K562 (cell line): ENCODE measurements around the gene ZNF195. TPM values are rescaled to one million over a fixed set of nuclear protein-coding genes. Genes with fewer than 3 reads are reported as not detected.
"Not testable (repeated sequence)": the region's sequence is repeated elsewhere in the genome, so short reads cannot be mapped to it uniquely, and the experiment has no call there.

Source experiments
- ATAC-seq: fragments of 200-7000 bp; cut with Tn5 transposase; 3 replicates; pipeline ENCODE4 v1.9.1; 2020; ENCODE audit warnings: moderate library complexity
- BruUV-seq: library from RNA; stranded (reverse); fragments of 400-500 nt; replicated peaks from 2 replicates; lab custom pipeline; 2021; lab: Mats Ljungman, UMichigan
- CTCF ChIA-PET: fragments of 300-600 bp; formaldehyde crosslinking; extraction: SDS; loops from one replicate; lab custom pipeline; 2021; ENCODE audit warnings: low intra/inter-chr PET ratio; lab: Yijun Ruan, JAX
- POLR2A ChIA-PET: fragments of 300-600, 350-650 bp; sonication (Branson Sonifier 250); formaldehyde crosslinking; extraction: SDS; loops from one replicate; lab custom pipeline; 2021; ENCODE audit warnings: antibody characterized with exemption, inconsistent platforms; lab: Yijun Ruan, JAX
- DNase-seq, 4 experiments: peaks; one replicate each; pipeline versions ENCODE4 v3.0.0 to v3.0.0-alpha.2; 2011 to 2018; ENCODE audit warnings: low spot score in 3 of 4, mixed read lengths in 3 of 4; ENCODE audit errors: extremely low read depth in 1 of 4
- FAIRE-seq: peaks from 2 replicates; lab custom pipeline; 2011; peaks lifted over from hg19 to GRCh38; lab: Jason Lieb, UNC
- H2AFZ ChIP-seq: 2 replicates; pipeline ENCODE4 v1.6.0; 2011; ENCODE audit warnings: low read depth, low read length, control low read depth, inconsistent platforms
- H3K27ac ChIP-seq: fragments of 200-600 bp; 3 replicates; pipeline ENCODE4 v1.8.0; 2011; ENCODE audit warnings: low read depth, mild to moderate bottlenecking, control low read depth, inconsistent platforms, low read length, moderate library complexity, mixed read lengths; ENCODE audit errors: extremely low read depth
- H3K27me3 ChIP-seq, 2 experiments: fragments of 300-600 bp in 1 of 2; 2 replicates in 1 of 2; 3 replicates in 1 of 2; pipeline versions ENCODE4 v1.6.0 to v1.8.0; 2011; ENCODE audit warnings: inconsistent platforms in 2 of 2, low read length in 2 of 2, mild to moderate bottlenecking in 1 of 2, mixed read lengths in 1 of 2, moderate library complexity in 1 of 2; ENCODE audit not compliant: control insufficient read depth in 2 of 2, insufficient read depth in 2 of 2
- H3K36me3 ChIP-seq: fragments of 300-600 bp; 3 replicates; pipeline ENCODE4 v1.8.0; 2011; ENCODE audit warnings: mild to moderate bottlenecking, low read length, inconsistent platforms; ENCODE audit not compliant: control insufficient read depth, insufficient read depth
- H3K4me1 ChIP-seq, 2 experiments: fragments of 200-600 bp in 1 of 2; replicated peaks in 1 of 2; 2 replicates in 1 of 2; 3 replicates in 1 of 2; pipeline versions ENCODE4 v1.5.1 to v1.8.0; 2011; ENCODE audit warnings: inconsistent platforms in 2 of 2, low read length in 2 of 2, mild to moderate bottlenecking in 1 of 2, mixed read lengths in 1 of 2, moderate library complexity in 1 of 2; ENCODE audit not compliant: control insufficient read depth in 2 of 2, insufficient read depth in 2 of 2
- H3K4me2 ChIP-seq: 2 replicates; pipeline ENCODE4 v1.6.1; 2011; ENCODE audit warnings: low read length, control low read depth, inconsistent platforms, mixed read lengths; ENCODE audit not compliant: insufficient read depth
- H3K4me3 ChIP-seq: fragments of 200-600 bp; sonication (generic), shearing (Covaris generic); 2 replicates; pipeline ENCODE4 v1.5.1; 2016; ENCODE audit warnings: control low read depth, inconsistent platforms
- H3K79me2 ChIP-seq: fragments of 200-600 bp; 3 replicates; pipeline ENCODE4 v1.8.0; 2011; ENCODE audit warnings: low read length, inconsistent platforms; ENCODE audit not compliant: control insufficient read depth, insufficient read depth
- H3K9ac ChIP-seq, 2 experiments: 2 replicates each; pipeline versions ENCODE4 v1.6.0 to v1.6.1; 2011; ENCODE audit warnings: low read depth in 2 of 2, low read length in 2 of 2, control low read depth in 1 of 2, inconsistent platforms in 1 of 2, mild to moderate bottlenecking in 1 of 2, mixed read lengths in 1 of 2; ENCODE audit not compliant: insufficient read depth in 1 of 2
- H3K9me1 ChIP-seq: one replicate; pipeline ENCODE4 v1.6.0; 2011; ENCODE audit warnings: inconsistent platforms, mild to moderate bottlenecking, low read length, moderate library complexity; ENCODE audit not compliant: control insufficient read depth, insufficient read depth
- H3K9me3 ChIP-seq: replicated peaks from 2 replicates; pipeline ENCODE4 v1.5.1; 2011; ENCODE audit warnings: low read depth, low read length, inconsistent platforms; ENCODE audit not compliant: control insufficient read depth, insufficient read depth
- H4K20me1 ChIP-seq: replicated peaks from 2 replicates; pipeline ENCODE4 v1.6.1; 2011; ENCODE audit warnings: low read length, inconsistent platforms, mixed read lengths; ENCODE audit not compliant: control insufficient read depth, insufficient read depth
- CBFA2T2 ChIP-seq: fragments of 450-650 bp; conservative IDR thresholded peaks from 2 replicates; pipeline ENCODE4 v1.6.1; 2017; ENCODE audit warnings: mild to moderate bottlenecking
- CBFA2T3 ChIP-seq: fragments of 450-650 bp; IDR thresholded peaks from 2 replicates; pipeline ENCODE4 v1.6.1; 2017
- DPF2 ChIP-seq: fragments of 450-650 bp; IDR thresholded peaks from 2 replicates; pipeline ENCODE4 v1.6.1; 2016
- GATA2 ChIP-seq: sonication (generic); formaldehyde crosslinking; IDR thresholded peaks from 2 replicates; pipeline ENCODE4 v1.4.0; 2020; ENCODE audit warnings: mild to moderate bottlenecking, missing genetic modification reagents
- KLF16 ChIP-seq: IDR thresholded peaks from 2 replicates; pipeline ENCODE4 v1.6.1; 2016; ENCODE audit warnings: antibody characterized with exemption
- L3MBTL2 ChIP-seq: fragments of 450-650 bp; IDR thresholded peaks from 2 replicates; pipeline ENCODE4 v1.6.1; 2016; ENCODE audit warnings: mild to moderate bottlenecking, moderate library complexity
- MGA ChIP-seq: fragments of 450-650 bp; IDR thresholded peaks from 2 replicates; pipeline ENCODE4 v1.6.1; 2016; ENCODE audit warnings: mild to moderate bottlenecking, moderate library complexity
- MNT ChIP-seq, 2 experiments: fragments of 450-650 bp; conservative IDR thresholded peaks; 2 replicates each; pipeline ENCODE4 v1.6.1; 2017; ENCODE audit warnings: mild to moderate bottlenecking in 2 of 2, moderate library complexity in 2 of 2
- TCF3 ChIP-seq: sonication (generic); formaldehyde crosslinking; IDR thresholded peaks from 2 replicates; pipeline ENCODE4 v1.4.0; 2020; ENCODE audit warnings: mild to moderate bottlenecking, missing genetic modification reagents
- WGBS: fragments of 100-300 bp; shearing (Covaris generic); methylation state at CpG from one replicate; pipeline ENCODE4 v1.1.6; 2016; ENCODE audit warnings: low coverage, mixed read lengths; ENCODE audit not compliant: insufficient coverage; ENCODE audit errors: missing lambda C conversion rate; 5-methylcytosine and 5-hydroxymethylcytosine counted together
- in situ Hi-C: fragments of 300-500 bp; cut with MboI; formaldehyde crosslinking; loops from 4 replicates; pipeline ENCODE4 v1.15.0; 2018; ENCODE audit warnings: inconsistent platforms, mixed read lengths
- intact Hi-C: fragments of 100-400 bp; cut with micrococcal nuclease; formaldehyde crosslinking; loops from 2 replicates; pipeline ENCODE4 v1.14.2; 2022
- polyA plus RNA-seq, 8 experiments: library from polyadenylated mRNA; depleted of rRNA in 4 of 8; stranded (reverse) in 5 of 8; unstranded in 3 of 8; fragments of >200 nt; fragmentation: Nextera tagmentation in 2 of 8; fragmentation: Illumina TruSeq in 1 of 8; extraction: Ambion mirVana in 2 of 8; extraction: Trizol in 1 of 8; gene quantifications; 2 replicates each; pipeline versions ENCODE4 v1.2.1 to v1.2.3, GENCODE V29; 2011 to 2014; ENCODE audit warnings: inconsistent platforms in 1 of 8, missing spikeins in 1 of 8
- total RNA-seq, 7 experiments: library from RNA; depleted of rRNA in 6 of 7; stranded (reverse); fragments of >200 nt in 6 of 7; fragmentation: Illumina TruSeq in 2 of 7; extraction: Trizol in 2 of 7; gene quantifications; 2 replicates each; pipeline versions ENCODE4 v1.2.1 to v1.2.3, GENCODE V29; 2011 to 2021; ENCODE audit warnings: low replicate concordance in 1 of 7
- TF ChIP-seq, protein P1 (sequence below): sonication (generic); formaldehyde crosslinking; IDR thresholded peaks from 2 replicates; pipeline ENCODE4 v1.9.0; 2022; ENCODE audit warnings: mild to moderate bottlenecking, missing genetic modification reagents

ZNF195 gene
- total and polyA plus RNA-seq, 9 of the 15 experiments (the other 6 are each of a cell fraction or from before 2014, with no cell fraction given), result 42.1 to 75.5 (median 60.4) TPM

DNA sequence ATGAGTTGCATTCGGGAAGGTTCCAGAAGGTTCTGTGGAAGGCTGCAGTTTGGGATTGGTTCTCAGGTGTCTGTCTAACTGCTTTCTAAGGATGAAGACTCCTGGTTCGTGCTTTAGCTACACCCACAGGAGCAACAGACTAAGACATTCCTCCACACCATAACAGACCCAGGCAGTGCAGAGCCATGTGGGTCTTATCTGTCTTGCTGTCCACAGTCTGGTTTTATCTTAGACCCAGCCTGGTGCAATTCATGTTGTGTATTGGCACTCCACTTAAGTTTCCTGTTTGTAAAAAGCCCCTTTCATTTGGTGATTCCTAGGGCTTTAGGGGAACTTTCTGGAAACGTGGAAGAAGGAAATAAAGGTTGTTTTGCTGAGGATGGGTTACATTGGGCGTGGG lies 22.1 kb upstream of the ZNF195 start:
- intact Hi-C loops, result loop anchor here (10.0 kb wide), 1 partner anchor 506 kb away; no protein-coding TSS in a partner anchor
- BruUV-seq, in situ Hi-C loops: not testable (repeated sequence)
- TF ChIP-seq CBFA2T3 (peak; percentile 78), GATA2 (0 out of 2 replicates have a peak, but pooled peaks have one; percentile 30), TCF3 (peak; percentile 59), DPF2 (peak; percentile 31; the same call in 1 of the 2 replicates), L3MBTL2 (peak; percentile 20; the same call in 1 of the 2 replicates), CBFA2T2 (peak; percentile 71), MGA (peak; percentile 49), KLF16 (0 out of 2 replicates have a peak, but pooled peaks have one; percentile 14), MNT (conservative IDR thresholded peaks at IDR 0.05) (0 out of 4 replicates have a peak, but pooled peaks of 1 of the 2 experiments have one; percentile 27)
- TF ChIP-seq, protein P1, sequence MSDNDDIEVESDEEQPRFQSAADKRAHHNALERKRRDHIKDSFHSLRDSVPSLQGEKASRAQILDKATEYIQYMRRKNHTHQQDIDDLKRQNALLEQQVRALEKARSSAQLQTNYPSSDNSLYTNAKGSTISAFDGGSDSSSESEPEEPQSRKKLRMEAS, result 0 out of 2 replicates have a peak, but pooled peaks have one; percentile 25

More for the DNA sequence above, 22.1 kb upstream of the ZNF195 start:
- H3K27me3 ChIP-seq, H3K4me3 ChIP-seq, CTCF ChIA-PET, H3K79me2 ChIP-seq, H3K9ac ChIP-seq, H3K36me3 ChIP-seq, ATAC-seq, H3K27ac ChIP-seq, H2AFZ ChIP-seq, FAIRE-seq, H3K9me3 ChIP-seq, H3K4me2 ChIP-seq, POLR2A ChIA-PET, H3K9me1 ChIP-seq, H4K20me1 ChIP-seq: not testable (repeated sequence)
- H3K4me1 ChIP-seq, result peaks cover 8 to 15% of the 10 kb centered on the region in 2 experiments; a peak in 4 of 5 replicates
- 45% methylated on average over 4 of the region's 4 CpGs for WGBS
- peak in 1 of 4 experiments; percentile 53 for DNase-seq
